HG02678 (cell line): ENCODE data around the gene SLC36A4.
A peak's percentile ranks its signal among the peaks of the same experiment; 100 is the strongest.
"Not testable (repeated sequence)": the region's sequence is repeated elsewhere in the genome, so short reads cannot be mapped to it uniquely, and the experiment has no call there.

Experiments
- ATAC-seq: cut with Tn5 transposase; IDR thresholded peaks from one replicate; pipeline ENCODE4 v1.9.1; 2021; ENCODE audit warnings: mild to moderate bottlenecking, moderate library complexity; ENCODE audit not compliant: unreplicated experiment

Gene SLC36A4

DNA sequence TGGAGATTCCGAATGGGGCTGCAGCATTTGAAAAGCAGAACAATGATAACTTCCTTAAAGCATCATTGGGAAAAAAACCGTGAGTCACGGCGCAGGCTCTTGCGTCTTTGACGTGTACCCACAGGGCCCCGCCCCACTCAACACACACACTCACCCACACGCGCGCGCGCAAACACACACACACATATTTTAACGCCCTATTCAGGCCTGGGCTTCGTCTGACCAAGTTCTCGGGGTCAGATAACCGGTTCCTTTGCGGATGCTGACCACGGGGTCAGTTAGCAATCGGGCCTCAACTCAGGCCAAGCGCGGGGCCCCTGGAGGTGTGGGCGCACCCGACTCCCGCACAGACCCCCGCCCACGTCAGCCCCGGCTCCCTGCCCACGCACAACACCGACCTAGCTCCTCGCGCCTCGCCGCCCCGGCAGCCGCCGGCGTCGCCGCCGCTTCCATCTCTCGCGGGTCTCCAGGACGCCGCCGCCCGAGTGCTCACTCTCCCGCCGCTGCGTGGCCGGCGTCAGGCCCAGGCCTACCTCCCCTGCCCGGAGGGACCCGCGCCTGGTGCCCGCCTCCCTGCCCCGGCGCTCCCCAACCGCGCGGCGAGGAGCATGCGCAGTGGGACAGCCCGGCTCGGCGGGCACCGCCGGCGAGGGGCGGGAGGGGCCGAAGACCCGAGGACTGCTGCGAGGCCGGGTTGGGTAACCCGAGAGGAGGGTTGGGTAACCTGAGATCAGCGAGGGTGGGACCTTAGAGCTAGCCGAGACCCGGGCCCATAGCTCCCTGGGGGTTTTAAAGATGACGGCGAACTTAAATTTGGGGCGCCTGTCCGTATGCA lies at the start of gene SLC36A4:
Gene SLC36A4 (minus strand): TSS at position 612 of the 835 bp plus-strand sequence. CDS start 159 bp downstream, at position 453.
- peak; percentile 89 for ATAC-seq

DNA sequence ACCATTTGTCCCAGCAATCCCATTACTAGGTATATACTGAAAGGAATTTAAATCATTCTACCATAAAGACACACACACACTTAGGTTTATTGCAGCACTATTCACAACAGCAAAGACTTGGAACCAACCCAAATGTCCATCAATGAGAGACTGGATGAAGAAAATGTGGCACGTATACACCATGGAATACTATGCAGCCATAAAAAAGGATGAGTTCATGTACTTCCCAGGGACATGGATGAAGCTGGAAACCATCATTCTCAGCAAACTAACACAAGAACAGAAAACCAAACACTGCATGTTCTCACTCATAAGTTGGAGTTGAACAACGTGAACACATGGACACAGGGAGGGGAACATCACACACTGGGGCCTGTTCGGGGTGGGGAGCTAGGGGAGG lies 49.0 kb upstream of the SLC36A4 start:
- ATAC-seq = not testable (repeated sequence)

DNA sequence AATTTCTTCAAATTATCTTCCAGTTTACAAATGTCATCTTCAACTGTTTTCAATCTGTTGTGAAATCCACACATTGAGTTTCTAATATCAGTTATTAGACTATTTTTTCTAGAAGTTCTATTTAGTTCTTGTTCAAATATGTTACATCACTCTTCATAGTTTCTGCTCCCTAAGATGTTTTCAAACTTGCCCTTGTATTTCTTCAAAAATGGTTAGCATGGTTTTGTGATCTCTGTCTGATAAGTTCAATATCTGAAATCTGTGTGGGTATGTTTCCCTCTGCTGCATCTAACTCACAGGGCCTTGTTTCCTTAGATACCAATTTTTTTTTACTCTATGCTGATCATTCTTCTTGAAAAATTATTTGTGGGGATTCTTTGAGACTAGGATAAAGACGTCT lies 46.2 kb upstream of the SLC36A4 start:
- ATAC-seq = no peak

DNA sequence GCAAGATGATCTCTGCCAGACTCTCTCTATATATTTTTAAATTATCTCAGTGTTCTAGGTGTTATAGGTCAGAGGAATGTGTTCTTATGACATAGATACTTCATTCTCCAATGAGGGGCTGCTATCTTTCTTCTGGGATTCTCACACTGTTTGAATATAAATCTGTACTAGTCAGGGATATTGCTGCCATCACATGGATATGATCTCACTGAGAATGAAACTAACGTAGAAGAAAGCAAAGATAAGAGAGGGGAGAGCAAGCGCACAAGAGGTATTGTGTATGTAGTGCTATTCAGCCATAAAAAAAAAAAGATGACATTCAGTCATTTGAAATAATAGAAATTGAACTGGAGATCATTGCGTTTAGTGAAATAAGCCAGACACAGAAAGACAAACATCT lies 42.2 kb upstream of the SLC36A4 start:
- no peak for ATAC-seq

DNA sequence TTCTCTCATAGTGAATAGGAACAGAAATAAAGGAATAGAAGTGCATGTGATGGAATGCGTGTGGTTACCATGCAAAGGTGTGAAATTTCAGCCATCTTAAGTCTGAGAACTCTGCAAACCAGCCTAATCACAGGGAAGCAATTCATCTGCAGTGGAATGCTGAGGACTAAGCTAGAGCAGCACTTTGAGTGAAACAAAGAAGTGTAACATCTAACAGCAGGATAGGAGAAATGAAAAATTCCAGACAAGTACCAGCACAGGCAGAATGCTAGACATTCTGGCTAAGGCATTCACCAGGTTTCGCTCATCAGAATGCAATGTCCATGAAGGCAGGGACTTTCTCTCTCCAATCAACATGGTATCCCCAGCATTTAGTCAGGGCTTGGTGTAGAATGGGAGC lies 41.2 kb upstream of the SLC36A4 start:
- no peak for ATAC-seq

DNA sequence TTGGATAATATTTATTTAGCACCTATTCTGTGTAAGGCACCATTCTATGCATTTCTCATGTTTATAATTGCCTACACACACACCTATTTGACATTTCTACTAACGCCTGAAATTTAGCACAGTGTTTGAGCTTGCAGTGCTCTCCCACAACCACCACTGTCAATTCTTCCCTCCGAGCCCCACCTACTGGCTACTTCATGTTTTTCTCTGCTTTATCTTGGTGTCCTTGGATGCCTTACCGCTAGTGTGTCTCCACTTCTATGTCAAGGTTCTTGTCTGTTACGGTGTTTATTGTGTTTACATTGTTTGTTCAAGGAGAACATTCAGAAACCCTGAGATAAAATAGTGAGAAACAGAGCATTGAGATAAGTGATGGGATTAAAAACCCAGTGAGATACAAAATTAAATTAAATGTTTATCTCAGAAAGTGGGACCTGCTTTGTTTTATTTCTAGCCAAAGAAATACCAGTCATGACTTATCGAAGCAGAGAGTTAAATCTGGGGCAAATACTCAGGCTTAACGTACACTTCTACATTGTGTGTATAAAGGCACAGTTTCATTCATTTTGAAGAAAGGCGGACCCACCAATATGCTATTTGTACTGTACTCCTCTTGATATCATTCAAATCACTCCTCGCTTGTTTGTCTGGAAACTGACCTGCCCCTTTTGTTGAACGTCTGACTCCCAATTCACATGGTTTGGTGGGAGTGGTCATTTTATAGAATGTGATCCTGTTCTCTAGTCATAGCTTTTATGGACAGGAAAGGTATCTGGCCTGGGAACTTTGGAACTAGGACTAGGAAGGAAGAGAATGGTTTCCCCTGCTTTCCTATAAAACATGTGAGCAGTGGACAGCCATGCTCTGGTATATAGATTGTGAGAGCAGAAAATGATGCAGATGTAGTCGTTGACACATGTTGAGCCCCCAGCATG lies 39.2 kb upstream of the SLC36A4 start:
- peak; percentile 39 for ATAC-seq

DNA sequence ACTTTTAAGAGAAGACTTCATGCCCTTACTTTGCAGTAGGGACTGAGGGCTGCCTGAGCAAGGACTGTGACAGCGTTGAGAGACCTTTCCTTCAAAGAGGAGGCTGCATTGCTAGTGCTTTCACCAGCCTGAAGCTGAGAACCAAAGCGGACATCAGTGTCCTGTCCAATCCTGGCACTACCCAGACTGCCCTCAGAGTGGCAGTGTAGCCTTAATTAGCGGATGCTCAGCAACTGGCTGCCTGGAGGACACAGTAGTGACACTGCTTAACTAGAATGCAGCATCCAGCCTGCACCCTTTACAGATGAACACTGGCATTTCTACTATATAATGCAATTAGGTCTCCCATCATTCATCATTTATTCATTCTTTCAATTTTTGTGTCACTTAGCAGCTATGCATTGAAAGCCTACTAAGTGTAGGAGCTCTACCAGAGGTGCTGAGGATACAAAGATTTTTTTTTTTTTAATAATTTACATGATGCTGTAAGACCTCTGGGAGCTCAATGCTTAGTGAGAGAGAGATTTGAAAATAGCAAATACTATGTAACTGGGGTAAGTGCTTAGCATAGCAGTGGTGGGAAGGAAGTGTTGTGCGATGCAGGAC lies 36.9 kb upstream of the SLC36A4 start:
- ATAC-seq = peak; percentile 98

DNA sequence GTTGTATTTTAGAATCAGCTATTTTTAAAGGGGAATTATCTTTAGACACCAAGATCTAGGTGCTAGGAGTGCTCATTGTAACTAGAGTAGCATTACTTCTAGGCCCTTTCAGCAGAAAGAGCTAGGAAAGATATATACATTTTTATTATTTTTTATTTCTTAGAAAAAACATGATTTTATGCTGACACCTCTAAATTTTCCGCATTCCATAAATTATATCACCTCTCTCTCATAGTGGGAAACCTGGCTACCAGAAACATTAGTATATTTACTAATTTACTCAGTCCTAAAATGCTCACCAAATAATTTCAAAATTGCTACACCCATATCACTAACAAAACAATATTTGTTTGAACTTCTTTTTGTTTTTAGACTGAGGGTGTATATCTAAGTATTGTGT lies 32.1 kb upstream of the SLC36A4 start:
- no peak for ATAC-seq

DNA sequence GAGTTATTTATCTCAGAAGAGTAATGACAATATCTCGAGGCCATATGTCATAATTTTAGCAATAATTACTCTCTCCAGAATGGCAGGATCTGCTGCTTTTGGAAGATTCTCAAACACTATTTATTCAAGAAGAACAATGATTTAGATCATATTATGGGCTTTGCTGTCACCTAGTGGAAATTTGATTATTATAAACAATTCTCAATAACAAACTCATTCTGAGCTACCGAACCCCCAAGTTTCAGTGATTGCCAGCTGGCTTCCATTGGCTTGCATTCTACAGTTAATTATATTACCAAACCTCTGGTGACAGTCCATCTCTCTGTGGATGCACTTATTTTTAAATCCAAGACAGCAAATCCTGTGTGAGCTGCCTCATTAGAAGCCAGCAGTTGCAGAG lies 27.9 kb upstream of the SLC36A4 start:
- ATAC-seq = no peak

DNA sequence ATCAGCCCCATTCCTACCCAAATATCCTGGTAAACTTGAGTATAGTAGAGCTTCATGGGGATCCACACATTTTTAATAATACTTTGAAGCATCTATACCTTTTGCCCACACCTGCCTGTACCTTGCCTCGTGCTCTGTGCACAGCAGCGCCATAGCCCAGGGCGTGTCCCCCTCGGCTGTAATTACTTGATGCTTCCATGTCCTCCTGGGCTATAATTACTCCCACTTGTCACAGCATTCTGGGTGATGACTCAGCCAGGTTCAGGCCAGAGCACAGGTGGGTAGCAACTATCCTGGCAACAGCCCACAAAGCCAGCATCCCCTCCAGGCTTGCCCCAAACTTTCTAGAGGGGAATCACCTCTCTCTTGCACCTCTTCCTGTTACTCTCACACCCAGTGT lies 23.7 kb upstream of the SLC36A4 start:
- ATAC-seq = no peak

DNA sequence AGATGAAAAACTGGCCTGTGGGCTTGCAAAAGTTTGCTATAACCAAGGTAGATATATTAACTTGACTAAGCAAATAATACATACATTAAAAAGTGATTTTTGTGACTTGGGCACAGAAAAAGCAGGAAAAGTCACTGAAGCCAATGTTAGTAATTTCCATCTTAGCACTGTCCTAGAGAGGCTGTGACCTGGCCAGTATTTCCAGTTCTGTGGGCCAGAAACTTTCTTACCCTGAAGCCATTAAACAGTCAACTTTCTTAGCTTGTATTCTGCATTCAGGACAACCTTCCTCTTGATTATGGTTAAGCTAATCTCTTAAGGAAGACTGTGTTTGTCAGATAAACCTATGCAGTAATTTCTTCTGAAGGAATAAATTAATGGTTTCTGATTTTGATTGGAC lies 22.3 kb upstream of the SLC36A4 start:
- no peak for ATAC-seq

DNA sequence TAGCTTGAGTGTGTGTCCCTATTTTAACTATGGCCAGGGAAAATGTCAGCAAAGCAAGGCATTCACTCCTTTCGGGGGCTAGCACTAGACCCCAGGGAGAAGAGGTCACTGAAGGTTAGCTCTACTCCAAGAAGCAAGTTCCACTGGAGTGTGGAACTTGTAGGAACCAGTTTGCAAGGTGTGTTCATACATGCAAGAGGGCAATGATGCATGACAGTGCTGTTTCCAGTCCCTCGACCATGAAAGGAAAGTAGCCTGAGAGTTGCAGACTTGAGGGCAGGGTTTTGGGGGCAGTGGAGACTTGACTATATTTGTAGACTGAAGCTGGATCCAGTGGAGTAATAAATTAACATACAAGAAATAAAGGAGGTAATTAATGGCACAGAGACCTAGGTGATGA lies 21.6 kb upstream of the SLC36A4 start:
- no peak for ATAC-seq

DNA sequence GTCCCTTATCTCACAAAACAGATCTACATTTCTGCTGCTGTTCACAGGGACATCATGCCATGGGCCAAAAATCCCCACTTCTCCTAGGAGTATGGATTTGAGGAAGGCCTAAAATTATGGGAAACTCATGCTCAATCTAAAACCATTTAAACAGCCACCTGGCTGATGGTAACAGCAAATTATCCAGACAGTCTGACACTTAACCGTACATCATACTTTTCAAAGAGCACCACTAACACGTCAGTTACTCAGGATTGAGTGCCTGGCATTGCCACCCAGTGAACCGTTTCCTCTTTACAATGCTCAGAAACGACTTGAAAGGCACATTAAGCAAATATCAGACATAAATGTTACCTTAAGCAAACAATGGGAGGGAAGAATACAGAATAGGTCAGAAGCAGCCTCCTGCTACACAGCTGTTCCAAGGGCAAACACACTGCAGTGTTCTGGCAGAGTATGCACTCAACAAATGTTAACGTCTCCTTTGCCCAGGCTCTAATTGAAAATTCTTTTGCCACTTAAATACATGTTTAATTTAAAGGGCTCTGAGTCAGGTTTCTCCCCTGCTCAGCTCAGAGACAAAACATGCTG lies 18.8 kb upstream of the SLC36A4 start:
- ATAC-seq = no peak

DNA sequence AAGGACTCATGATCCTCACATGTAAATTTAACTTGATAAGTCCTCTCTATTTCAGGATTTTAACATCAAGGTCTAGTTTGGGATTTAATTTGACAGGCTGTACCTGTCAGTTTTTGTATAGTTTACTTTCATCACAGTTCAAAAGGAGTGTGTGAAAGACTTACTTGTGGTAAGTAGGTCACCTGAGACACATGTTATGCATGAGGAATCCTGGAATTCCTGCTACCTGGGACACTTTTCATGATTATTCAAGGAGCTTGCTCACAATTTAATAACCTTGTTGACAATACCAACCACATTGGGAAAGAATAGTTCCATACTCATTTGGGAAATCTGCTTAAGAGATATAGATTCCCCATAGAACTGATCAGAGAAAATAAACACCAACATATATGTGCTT lies 15.8 kb upstream of the SLC36A4 start:
- no peak for ATAC-seq

DNA sequence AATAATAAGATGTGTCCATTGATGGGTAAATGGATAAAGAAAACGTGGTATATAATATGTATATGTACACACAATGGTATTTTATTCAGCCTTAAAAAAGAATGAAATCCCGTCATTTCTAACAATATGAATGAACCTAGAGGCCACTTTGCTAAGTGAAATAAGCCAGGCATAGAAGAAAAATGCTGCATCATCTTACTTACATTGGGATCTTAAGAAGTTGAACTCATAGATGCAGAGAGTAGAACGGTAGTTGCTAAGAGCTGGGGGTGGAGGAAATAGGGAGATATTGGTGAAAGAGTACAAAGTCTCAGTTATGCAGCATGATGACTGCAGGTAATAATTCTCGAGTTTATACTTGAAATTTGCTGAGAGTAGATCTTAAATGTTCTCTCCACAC lies 14.3 kb upstream of the SLC36A4 start:
- ATAC-seq = no peak

DNA sequence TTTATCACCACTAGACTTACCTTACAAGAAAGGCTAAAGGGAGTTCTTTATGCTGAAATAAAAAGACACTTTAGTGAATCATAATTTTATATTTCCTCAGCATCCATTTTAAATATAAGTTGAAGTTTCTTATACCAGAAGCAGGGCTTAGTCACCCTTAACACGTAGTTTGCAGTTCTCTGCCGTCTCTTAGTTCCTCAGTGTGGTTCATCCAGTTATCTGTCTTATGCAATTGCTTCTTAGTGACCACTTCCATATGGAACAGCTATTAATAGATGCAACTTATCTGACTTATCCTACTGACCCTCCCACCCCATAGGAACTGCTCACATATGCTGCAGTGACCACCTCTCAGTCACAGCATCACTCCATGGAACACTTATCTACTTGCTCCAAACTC lies 11.7 kb upstream of the SLC36A4 start:
- no peak for ATAC-seq

DNA sequence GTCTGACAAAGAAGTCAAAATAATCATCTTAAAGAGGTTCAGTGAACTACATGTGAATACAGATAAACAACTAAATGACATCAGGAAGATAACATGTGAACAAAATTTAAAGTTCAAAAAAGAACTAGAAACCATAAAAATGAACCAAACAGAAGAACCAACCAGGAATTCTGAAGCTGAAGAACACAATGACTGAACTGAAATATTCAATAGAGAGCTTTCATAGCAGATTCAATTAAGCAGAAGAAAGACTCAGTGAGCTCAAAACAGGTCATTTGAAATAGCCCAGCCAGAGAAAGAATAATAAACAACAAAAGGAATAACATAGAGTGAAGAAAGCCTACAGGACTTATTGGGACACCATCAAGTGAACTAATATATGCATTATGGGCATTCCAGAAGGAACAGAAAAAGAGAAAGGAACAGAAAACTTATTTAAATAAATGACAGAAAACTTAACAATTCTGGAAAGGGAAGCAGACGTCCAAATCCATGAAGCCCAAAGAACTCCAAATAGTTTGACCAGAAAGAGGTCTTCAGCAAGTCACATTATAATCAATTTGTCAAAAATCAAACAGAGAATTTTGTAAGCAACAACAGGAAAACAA lies 11.0 kb upstream of the SLC36A4 start:
- ATAC-seq = no peak

DNA sequence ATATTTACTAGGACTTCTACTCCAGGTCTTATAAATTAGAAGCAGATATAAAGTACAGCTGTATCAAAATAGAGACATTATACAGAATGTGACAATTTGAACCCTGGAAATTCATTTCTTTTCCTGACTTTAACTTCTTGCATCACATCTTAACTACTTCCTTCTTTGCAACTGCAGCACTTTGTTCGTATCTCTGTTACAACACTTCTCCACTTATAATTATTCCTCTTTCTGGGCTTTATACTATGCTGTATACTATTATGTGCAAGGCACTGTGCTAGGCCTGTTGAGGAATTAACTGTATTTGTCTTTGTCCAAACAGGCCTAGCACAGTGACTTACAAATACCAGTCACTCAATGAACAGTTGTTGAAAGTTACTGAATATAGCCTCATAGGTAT lies 1.8 kb upstream of the SLC36A4 start:
- no peak for ATAC-seq

DNA sequence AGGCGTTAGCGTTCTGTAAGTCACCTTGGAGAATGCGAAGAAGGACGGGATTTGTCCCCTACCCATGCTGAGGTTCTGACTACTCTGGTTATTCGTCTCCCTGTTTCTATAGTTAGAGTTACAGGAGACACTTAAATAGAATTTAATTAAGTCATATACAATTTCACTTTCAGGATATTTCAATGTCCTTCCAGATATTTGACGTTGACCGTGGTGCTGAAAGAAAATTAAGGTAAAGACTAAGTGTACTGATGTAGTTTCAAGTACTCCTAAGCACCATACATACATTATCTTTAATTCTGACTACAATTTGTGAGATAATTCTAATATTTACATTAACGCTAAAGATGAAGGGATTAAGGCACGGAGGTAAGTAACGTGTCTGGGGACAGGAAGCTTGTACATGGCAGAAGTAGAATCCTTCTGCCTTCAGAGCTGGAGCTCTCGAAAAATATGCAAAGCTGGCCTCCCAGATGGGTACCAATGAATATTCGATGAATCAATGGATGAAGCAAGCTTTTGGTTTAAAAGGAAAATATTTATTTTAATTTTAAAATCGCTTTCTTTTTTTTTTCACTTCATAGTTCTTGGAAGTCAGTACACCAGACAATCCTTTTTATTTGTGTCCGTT lies 539 bp upstream of the SLC36A4 start:
- ATAC-seq = no peak

DNA sequence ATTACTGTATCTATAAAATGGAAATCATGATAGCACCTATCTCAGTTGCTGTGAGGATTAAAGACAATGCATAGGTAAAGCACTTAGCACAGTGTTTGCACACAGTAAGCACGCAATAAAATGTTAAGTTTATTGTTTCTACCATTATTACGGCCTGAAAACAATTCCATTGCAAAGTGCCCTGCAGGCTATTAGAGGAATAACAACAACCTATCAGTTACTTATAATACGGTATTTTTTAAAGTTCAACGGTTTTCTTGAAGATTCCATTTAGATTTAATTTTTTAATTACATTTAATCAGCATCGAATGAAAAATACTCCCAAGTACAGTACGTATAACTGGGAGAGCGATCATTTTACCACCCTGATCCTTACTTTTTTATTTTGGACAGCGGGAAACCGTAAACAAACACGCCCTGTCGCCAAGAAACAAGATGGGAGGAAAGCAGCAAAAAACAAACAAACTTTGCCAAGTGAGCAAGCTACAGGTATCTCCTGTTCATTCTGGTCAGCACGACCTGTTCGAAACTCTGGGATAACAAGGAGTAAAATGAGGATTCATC lies 893 bp downstream of the SLC36A4 start:
- peak; percentile 17 for ATAC-seq
